H9 (cell line): ENCODE results near the gene RAB15. TPM values are rescaled to one million over a fixed set of nuclear protein-coding genes. Genes with fewer than 3 reads are reported as not detected.

ENCODE experiments used
- DNase-seq: peaks from one replicate; pipeline ENCODE4 v3.0.0-alpha.2; 2017
- H2AFZ ChIP-seq: one replicate; pipeline ENCODE4 v1.6.1; 2013; ENCODE audit warnings: mild to moderate bottlenecking, low read length, control low read depth, moderate library complexity
- H2AK5ac ChIP-seq: 2 replicates; pipeline ENCODE4 v1.6.1; 2013; ENCODE audit warnings: low read length, control low read depth, mixed read lengths; ENCODE audit not compliant: insufficient read length
- H2BK120ac ChIP-seq: one replicate; pipeline ENCODE4 v1.6.1; 2013; ENCODE audit warnings: low read depth, mild to moderate bottlenecking, low read length, control low read depth, inconsistent platforms; ENCODE audit not compliant: poor library complexity, severe bottlenecking
- H2BK12ac ChIP-seq: 2 replicates; pipeline ENCODE4 v1.6.1; 2013; ENCODE audit warnings: low read length, control low read depth, mixed read lengths, low read depth; ENCODE audit not compliant: insufficient read length
- H2BK15ac ChIP-seq: 2 replicates; pipeline ENCODE4 v1.6.1; 2013; ENCODE audit warnings: low read depth, low read length, control low read depth
- H2BK20ac ChIP-seq: one replicate; pipeline ENCODE4 v1.6.1; 2013; ENCODE audit warnings: low read depth, mild to moderate bottlenecking, low read length, control low read depth, inconsistent platforms; ENCODE audit not compliant: poor library complexity, severe bottlenecking
- H2BK5ac ChIP-seq: 2 replicates; pipeline ENCODE4 v1.6.1; 2013; ENCODE audit warnings: low read length, control low read depth, mixed read lengths; ENCODE audit not compliant: insufficient read length
- H3K14ac ChIP-seq: 2 replicates; pipeline ENCODE4 v1.6.1; 2013; ENCODE audit warnings: low read length, control low read depth; ENCODE audit not compliant: insufficient read depth
- H3K18ac ChIP-seq: 2 replicates; pipeline ENCODE4 v1.6.1; 2013; ENCODE audit warnings: low read depth, mild to moderate bottlenecking, mixed read lengths, low read length, control low read depth; ENCODE audit not compliant: insufficient read length
- H3K23ac ChIP-seq: 2 replicates; pipeline ENCODE4 v1.6.1; 2013; ENCODE audit warnings: low read length, control low read depth, mixed read lengths, low read depth; ENCODE audit not compliant: insufficient read length
- H3K23me2 ChIP-seq: 2 replicates; pipeline ENCODE4 v1.6.1; 2013; ENCODE audit warnings: low read depth, mild to moderate bottlenecking, mixed read lengths, low read length, control low read depth; ENCODE audit not compliant: insufficient read length, poor library complexity, severe bottlenecking
- H3K27ac ChIP-seq: 2 replicates; pipeline ENCODE4 v1.5.1; 2013; ENCODE audit warnings: low read length, control low read depth, mixed read lengths, low read depth; ENCODE audit not compliant: insufficient read length
- H3K27me3 ChIP-seq: 2 replicates; pipeline ENCODE4 v1.6.1; 2013; ENCODE audit warnings: low read length, control low read depth, inconsistent platforms; ENCODE audit not compliant: insufficient read depth
- H3K4ac ChIP-seq: 2 replicates; pipeline ENCODE4 v1.6.1; 2013; ENCODE audit warnings: low read depth, mild to moderate bottlenecking, control low read depth, inconsistent platforms, low read length, moderate library complexity
- H3K4me1 ChIP-seq: 2 replicates; pipeline ENCODE4 v1.6.1; 2013; ENCODE audit warnings: low read length, control low read depth, inconsistent platforms; ENCODE audit not compliant: insufficient read depth
- H3K4me2 ChIP-seq: 2 replicates; pipeline ENCODE4 v1.6.1; 2013; ENCODE audit warnings: low read length, control low read depth, mixed read lengths; ENCODE audit not compliant: insufficient read length, insufficient read depth
- H3K56ac ChIP-seq: 2 replicates; pipeline ENCODE4 v1.6.1; 2013; ENCODE audit warnings: low read depth, mild to moderate bottlenecking, mixed read lengths, low read length, control low read depth; ENCODE audit not compliant: insufficient read length
- H3K79me1 ChIP-seq: 2 replicates; pipeline ENCODE4 v1.6.1; 2013; ENCODE audit warnings: low read depth, mild to moderate bottlenecking, moderate library complexity, low read length, control low read depth, inconsistent platforms; ENCODE audit not compliant: insufficient read depth, poor library complexity, severe bottlenecking
- H3K79me2 ChIP-seq: 2 replicates; pipeline ENCODE4 v1.6.1; 2013; ENCODE audit warnings: low read length, control low read depth, inconsistent platforms; ENCODE audit not compliant: insufficient read depth
- H3K9ac ChIP-seq: 2 replicates; pipeline ENCODE4 v1.6.1; 2013; ENCODE audit warnings: low read length, control low read depth, mixed read lengths; ENCODE audit not compliant: insufficient read length; ENCODE audit errors: extremely low read depth
- H3K9me3 ChIP-seq: one replicate; pipeline ENCODE4 v1.6.1; 2013; ENCODE audit warnings: low read depth, low read length, inconsistent platforms; ENCODE audit not compliant: control insufficient read depth
- H3T11ph ChIP-seq: one replicate; pipeline ENCODE4 v1.6.1; 2013; ENCODE audit warnings: mild to moderate bottlenecking, low read length, control low read depth, inconsistent platforms
- H4K20me1 ChIP-seq: one replicate; pipeline ENCODE4 v1.6.1; 2013; ENCODE audit not compliant: control insufficient read depth, insufficient read length, insufficient read depth
- H4K5ac ChIP-seq: 2 replicates; pipeline ENCODE4 v1.6.1; 2013; ENCODE audit warnings: low read depth, mild to moderate bottlenecking, mixed read lengths, low read length, control low read depth; ENCODE audit not compliant: insufficient read length
- H4K8ac ChIP-seq: replicated peaks from 2 replicates; pipeline ENCODE4 v1.6.1; 2013; ENCODE audit warnings: low read length, control low read depth, mixed read lengths, low read depth; ENCODE audit not compliant: insufficient read length
- H4K91ac ChIP-seq: 2 replicates; pipeline ENCODE4 v1.6.1; 2013; ENCODE audit warnings: low read depth, mild to moderate bottlenecking, moderate library complexity, mixed read lengths, low read length, control low read depth; ENCODE audit not compliant: insufficient read length
- H3K27ac Mint-ChIP-seq, 3 experiments: 2 replicates in 2 of 3; 3 replicates in 1 of 3; pipeline ENCODE4 v1.8.0; 2020 to 2021; ENCODE audit warnings: mixed read lengths in 3 of 3, mild to moderate bottlenecking in 1 of 3, moderate library complexity in 1 of 3
- H3K27me3 Mint-ChIP-seq: 2 replicates; pipeline ENCODE4 v1.8.0; 2021; ENCODE audit warnings: low read depth, mild to moderate bottlenecking, moderate library complexity, mixed read lengths
- H3K36me3 Mint-ChIP-seq, 3 experiments: 2 replicates in 2 of 3; 3 replicates in 1 of 3; pipeline ENCODE4 v1.8.0; 2020 to 2021; ENCODE audit warnings: low read depth in 3 of 3, mixed read lengths in 3 of 3; ENCODE audit not compliant: insufficient read depth in 1 of 3
- H3K4me1 Mint-ChIP-seq, 2 experiments: 2 replicates each; pipeline ENCODE4 v1.8.0; 2020; ENCODE audit warnings: mixed read lengths in 2 of 2
- H3K4me3 Mint-ChIP-seq, 2 experiments: 2 replicates in 1 of 2; 3 replicates in 1 of 2; pipeline ENCODE4 v1.8.0; 2020 to 2021; ENCODE audit warnings: mild to moderate bottlenecking in 2 of 2, mixed read lengths in 2 of 2, moderate library complexity in 1 of 2
- H3K9me3 Mint-ChIP-seq, 2 experiments: 2 replicates in 1 of 2; 3 replicates in 1 of 2; pipeline ENCODE4 v1.8.0; 2020; ENCODE audit warnings: mild to moderate bottlenecking in 2 of 2, mixed read lengths in 2 of 2, moderate library complexity in 1 of 2
- CTCF ChIP-seq: fragments of 200-600 bp; sonication (generic); conservative IDR thresholded peaks from 3 replicates; pipeline ENCODE4 v1.8.0; 2021; ENCODE audit warnings: antibody characterized with exemption, mild to moderate bottlenecking
- WGBS: extraction: QIAGEN DNeasy Blood & Tissue Kit; methylation state at CpG from one replicate; pipeline ENCODE4 v1.1.7; 2013; ENCODE audit warnings: missing lambda C conversion rate, low lambda C conversion rate, mixed read lengths; ENCODE audit not compliant: insufficient read length; ENCODE audit errors: extremely low coverage; 5-methylcytosine and 5-hydroxymethylcytosine counted together
- total RNA-seq: library from RNA; stranded (reverse); gene quantifications from 2 replicates; pipeline ENCODE4 v1.2.1, GENCODE V29; 2021

RAB15 gene
- total RNA-seq, 1 experiment from 2014 or later, result 54.3 TPM

DNA sequence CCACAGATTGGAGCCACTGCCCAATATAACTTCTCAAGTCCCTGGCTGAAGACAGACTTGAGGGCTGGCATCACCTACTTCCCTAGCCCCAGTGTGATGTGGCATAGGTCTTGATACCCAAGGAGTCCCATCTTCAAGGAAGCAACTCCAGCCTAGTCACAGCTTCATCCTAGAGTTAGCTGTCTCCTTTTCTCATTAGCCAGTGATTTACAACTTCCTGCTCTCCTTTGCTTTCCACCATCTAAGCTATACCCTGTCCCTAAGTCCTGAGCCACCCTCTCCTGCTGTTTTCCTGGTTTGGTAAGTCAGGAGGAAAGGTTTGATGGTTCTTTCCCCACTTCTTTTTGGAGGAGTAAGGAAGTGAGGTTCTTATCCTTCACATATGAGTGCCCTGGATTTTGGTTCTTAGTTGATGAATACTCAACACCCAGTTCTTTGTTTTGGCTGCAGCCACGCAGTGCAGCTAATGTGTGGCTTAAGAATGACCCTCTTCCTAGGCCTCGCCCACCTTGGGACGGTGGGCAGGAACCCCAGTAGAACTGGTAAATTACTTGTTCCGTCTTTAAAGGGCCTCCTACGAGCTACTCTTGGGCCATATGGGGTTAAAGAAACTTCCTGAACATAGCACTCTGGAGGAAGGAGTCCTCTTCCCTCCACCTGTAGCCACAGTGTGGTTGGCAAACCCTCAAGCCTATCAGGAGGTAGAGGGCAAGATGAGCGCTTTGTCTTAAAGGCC is 25.7 kb downstream of the RAB15 start:
- Histone ChIP-seq H2AK5ac (no peak overlapping the region), H2BK12ac (no peak overlapping the region), H3K4me1 (peaks cover 2% of the 10 kb centered on the region; the same call in 1 of the 2 replicates), H2BK20ac (no peak overlapping the region), H3T11ph (no peak overlapping the region), H3K27me3 (no peaks in the 10 kb centered on the region), H3K9me3 (no peaks in the 10 kb centered on the region), H3K79me2 (no peaks in the 10 kb centered on the region), H4K20me1 (no peaks in the 10 kb centered on the region), H4K91ac (no peak overlapping the region), H3K18ac (no peak overlapping the region), H3K23me2 (no peaks in the 10 kb centered on the region), H4K8ac (no peak overlapping the region), H3K27ac (no peak overlapping the region), H3K4ac (no peak overlapping the region), H3K9ac (no peak overlapping the region), H2BK120ac (no peak overlapping the region), H3K14ac (no peak overlapping the region), H3K79me1 (no peaks in the 10 kb centered on the region), H3K56ac (no peak overlapping the region), H2BK15ac (no peak overlapping the region), H3K23ac (no peak overlapping the region), H2AFZ (no peak overlapping the region), H3K4me2 (no peak overlapping the region), H4K5ac (no peak overlapping the region), H2BK5ac (no peak overlapping the region)
- no peak overlapping the region; a peak in 1 of 5 replicates for H3K4me3 Mint-ChIP-seq
- H3K36me3 Mint-ChIP-seq, result peaks cover 14 to 58% (median 46%) of the 10 kb centered on the region in 3 experiments
- TF ChIP-seq CTCF, result no peak
- no CpG with 5 or more reads among the region's 6 CpGs for WGBS
- H3K27ac Mint-ChIP-seq, result peak overlapping the region in 2 of 3 experiments; percentile 5 to 66; a peak in 2 of 7 replicates
- H3K9me3 Mint-ChIP-seq, result no peaks in the 10 kb centered on the region
- H3K4me1 Mint-ChIP-seq, result peaks cover 24 to 27% of the 10 kb centered on the region in 2 experiments
- DNase-seq, result no peak
- H3K27me3 Mint-ChIP-seq, result no peaks in the 10 kb centered on the region
